DOHH2 (cell line): Measurements from ENCODE around the gene ZNF341.

Experiments
- CTCF ChIP-seq: fragments of 200-600 bp; sonication (generic); IDR thresholded peaks from one replicate; pipeline ENCODE4 v1.5.1; 2014; ENCODE audit warnings: antibody characterized with exemption, mild to moderate bottlenecking, low read depth, low read length; ENCODE audit not compliant: poor library complexity, severe bottlenecking
- EZH2phosphoT487 ChIP-seq: fragments of 200-600 bp; sonication (generic); IDR thresholded peaks from 2 replicates; pipeline ENCODE4 v1.6.1; 2017; ENCODE audit warnings: borderline replicate concordance, mild to moderate bottlenecking, antibody characterized with exemption, low read length, moderate library complexity, mixed read lengths

- TF ChIP-seq CTCF (no peak), EZH2phosphoT487 (no peak)
These were observed 21.3 kb downstream of the ZNF341 start for GRCh38 chr20:33753143-33753542.
